Heart left ventricle (tissue), 16 donors: ENCODE results near the gene NDUFB5. TPM values are rescaled to one million over a fixed set of nuclear protein-coding genes. Genes with fewer than 3 reads are reported as not detected.

Source experiments
- ATAC-seq, 4 donors: fragments of 200-7000 bp; cut with Tn5 transposase; one replicate each; pipeline ENCODE4 v1.9.1; 2020 to 2022; ENCODE audit warnings: moderate library complexity in 4 of 4, mild to moderate bottlenecking in 3 of 4, moderate number of reproducible peaks in 1 of 4
- DNase-seq, 5 donors: peaks; one replicate each; pipeline ENCODE4 v3.0.0-alpha.2; 2020
- H3K27ac ChIP-seq, 12 donors: fragments of 200-600 bp; sonication (generic) in 4 of 12; one replicate each; pipeline versions ENCODE4 v1.5.0 to v1.8.0; 2016 to 2022; ENCODE audit warnings: mild to moderate bottlenecking in 2 of 12
- H3K27me3 ChIP-seq, 9 donors: fragments of 200-600 bp; sonication (generic) in 2 of 9; one replicate each; pipeline versions ENCODE4 v1.5.1 to v1.8.0; 2016 to 2022; ENCODE audit warnings: mild to moderate bottlenecking in 3 of 9
- H3K36me3 ChIP-seq, 9 donors: fragments of 200-600 bp; sonication (generic) in 2 of 9; one replicate each; pipeline versions ENCODE4 v1.5.0 to v1.8.0; 2018 to 2022; ENCODE audit warnings: mild to moderate bottlenecking in 2 of 9
- H3K4me1 ChIP-seq, 12 donors: fragments of 200-600 bp; sonication (generic) in 4 of 12; one replicate each; pipeline versions ENCODE4 v1.5.0 to v1.8.0; 2016 to 2022; ENCODE audit warnings: mild to moderate bottlenecking in 3 of 12
- H3K4me3 ChIP-seq, 12 donors: fragments of 200-600 bp; sonication (generic) in 4 of 12; one replicate each; pipeline versions ENCODE4 v1.5.0 to v1.8.0; 2017 to 2022; ENCODE audit warnings: mild to moderate bottlenecking in 9 of 12, moderate library complexity in 4 of 12
- H3K9me3 ChIP-seq, 12 donors: fragments of 200-600 bp; sonication (generic) in 4 of 12; one replicate each; pipeline versions ENCODE4 v1.5.0 to v1.8.0; 2016 to 2022; ENCODE audit warnings: mild to moderate bottlenecking in 1 of 12
- POLR2A ChIP-seq, 2 donors: fragments of 450-650 bp; IDR thresholded peaks; one replicate each; pipeline ENCODE4 v1.6.1; 2017; ENCODE audit warnings: antibody characterized with exemption in 2 of 2, mild to moderate bottlenecking in 2 of 2, moderate library complexity in 2 of 2
- WGBS, 4 donors: extraction: QIAGEN DNeasy Blood & Tissue Kit in 2 of 4; methylation state at CpG; one replicate each; pipeline versions ENCODE4 v1.1.5 to v1.1.7; 2013 to 2018; 5-methylcytosine and 5-hydroxymethylcytosine counted together
- intact Hi-C, 10 donors: fragments of 100-400 bp; cut with DNase I; formaldehyde crosslinking; loops; one replicate each; pipeline versions ENCODE4 v1.11.1 to v1.14.2; 2022
- polyA plus RNA-seq, 2 donors: library from polyadenylated mRNA; stranded (reverse); fragments of 200-250 nt; gene quantifications; one replicate each; pipeline ENCODE4 v1.2.3, GENCODE V29; 2013
- total RNA-seq, 9 donors: library from RNA; depleted of rRNA in 2 of 9; stranded (reverse); fragments of >200 nt in 2 of 9; fragmentation: NEBNext Ultra II Directional in 3 of 9; extraction: Animal tissue kit (Norgen Biotek cat#: 25700) in 3 of 9; gene quantifications; one replicate each; pipeline versions ENCODE4 v1.1.0 to v1.2.4, GENCODE V29; 2016 to 2023
- TF ChIP-seq, protein P1 (sequence below), 12 donors: fragments of 200-600 bp; sonication (generic) in 4 of 12; IDR thresholded peaks; one replicate each; pipeline versions ENCODE4 v1.5.0 to v1.8.0; 2018 to 2022; ENCODE audit warnings: antibody characterized with exemption in 12 of 12, mild to moderate bottlenecking in 5 of 12
- donor health status: ischemic (EF 13 %, LVEDD 7.1; RV severe dilation, severe dysfunction).
- donor health status: healthy with polysubstance abuse.
- donor health status: DM: no; HTN: yes; CAD: no.
- donor health status: DM: no; HTN: no; CAD: no.
- donor health status: ischemic (EF 25% LVEDD 6.9; RV normal size, moderate dysfunction).
- donor health status: ischemic (EF 25% LVEDD 5.7; RV mildly dilated, moderate dysfunction).
- donor health status: healthy.
- donor health status: DM: yes; HTN: yes; CAD: no.
- donor health status: ischemic (EF 35%, LVEDD 5.7; RV mildly dilated, moderate dysfunction).
- donor health status: nonischemic (EF 11% LVEDD 7.7; RV severe dilation, severe dysfunction).
- donor health status: DM: yes; HTN: yes; CAD: no.
- donor health status: PGD.
- donor health status: ischemic (EF 29% LVEDD 5.4; RV normal size, mild dysfunction).
- donor health status: nonischemic (EF 23%, LVEDD 6.1; RV moderate dilation, normal function).

The NDUFB5 gene
- total and polyA plus RNA-seq, 11 donors, result 138 to 383 (median 317) TPM

DNA sequence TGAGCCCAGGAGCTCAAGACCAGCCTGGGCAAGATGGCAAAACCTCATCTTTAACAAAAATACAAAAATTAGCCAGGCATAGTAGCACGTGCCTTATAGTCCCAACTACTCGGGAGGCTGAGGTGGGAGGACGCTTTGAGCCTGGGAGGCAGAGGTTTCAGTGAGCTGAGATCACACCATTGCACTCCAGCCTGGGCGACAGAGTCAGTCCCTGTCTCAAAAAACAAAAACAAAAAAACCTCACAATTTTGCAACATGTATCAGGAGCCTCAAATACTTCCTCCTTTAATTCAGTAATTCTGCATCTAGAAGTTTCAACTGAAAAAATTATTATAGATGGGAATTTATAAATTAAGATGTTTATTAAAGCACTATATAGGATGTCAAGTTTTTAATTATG, 1.3 kb upstream of the NDUFB5 start:
- Histone ChIP-seq H3K4me1 (peaks cover 4 to 43% (median 30%) of the 10 kb centered on the region in 12 donors), H3K4me3 (peak overlapping the region in 10 of 12 donors; percentile 66 to 94 (median 80)), H3K27me3 (no peaks in the 10 kb centered on the region), H3K36me3 (peaks cover 0 to 64% (median 50%) of the 10 kb centered on the region in 9 donors), H3K27ac (no peak overlapping the region), H3K9me3 (no peaks in the 10 kb centered on the region)
- intact Hi-C loops, result no loop called here
- ATAC-seq, result no peak
- DNase-seq, result no peak
- no peak for TF ChIP-seq POLR2A (IDR thresholded peaks at IDR 0.05)
- TF ChIP-seq, protein P1, sequence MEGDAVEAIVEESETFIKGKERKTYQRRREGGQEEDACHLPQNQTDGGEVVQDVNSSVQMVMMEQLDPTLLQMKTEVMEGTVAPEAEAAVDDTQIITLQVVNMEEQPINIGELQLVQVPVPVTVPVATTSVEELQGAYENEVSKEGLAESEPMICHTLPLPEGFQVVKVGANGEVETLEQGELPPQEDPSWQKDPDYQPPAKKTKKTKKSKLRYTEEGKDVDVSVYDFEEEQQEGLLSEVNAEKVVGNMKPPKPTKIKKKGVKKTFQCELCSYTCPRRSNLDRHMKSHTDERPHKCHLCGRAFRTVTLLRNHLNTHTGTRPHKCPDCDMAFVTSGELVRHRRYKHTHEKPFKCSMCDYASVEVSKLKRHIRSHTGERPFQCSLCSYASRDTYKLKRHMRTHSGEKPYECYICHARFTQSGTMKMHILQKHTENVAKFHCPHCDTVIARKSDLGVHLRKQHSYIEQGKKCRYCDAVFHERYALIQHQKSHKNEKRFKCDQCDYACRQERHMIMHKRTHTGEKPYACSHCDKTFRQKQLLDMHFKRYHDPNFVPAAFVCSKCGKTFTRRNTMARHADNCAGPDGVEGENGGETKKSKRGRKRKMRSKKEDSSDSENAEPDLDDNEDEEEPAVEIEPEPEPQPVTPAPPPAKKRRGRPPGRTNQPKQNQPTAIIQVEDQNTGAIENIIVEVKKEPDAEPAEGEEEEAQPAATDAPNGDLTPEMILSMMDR (IDR thresholded peaks at IDR 0.05), result no peak
- 69 to 79% (median 74%) methylated on average over 4 of the region's 4 CpGs for WGBS, 4 donors

DNA sequence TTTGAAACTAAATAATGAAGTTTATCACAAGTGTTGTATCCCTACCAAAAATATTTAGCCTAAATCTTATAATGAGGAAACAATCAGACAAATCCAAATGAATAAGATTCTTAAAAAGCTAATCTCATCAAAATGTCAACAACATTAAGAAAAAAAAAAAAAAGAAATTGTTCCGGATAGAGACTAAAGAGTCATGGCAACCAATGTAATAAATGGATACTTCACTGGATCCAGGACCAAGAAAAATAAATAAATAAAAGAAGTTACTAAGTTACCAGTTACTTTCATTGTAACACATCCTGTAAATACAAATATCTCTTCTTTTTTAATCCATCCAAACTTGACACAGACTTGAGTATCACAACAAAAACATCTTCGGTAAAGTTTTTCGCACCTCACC, 763 bp upstream of the NDUFB5 start:
- Histone ChIP-seq H3K4me1 (peaks cover 4 to 46% (median 30%) of the 10 kb centered on the region in 12 donors), H3K9me3 (no peaks in the 10 kb centered on the region), H3K27me3 (no peaks in the 10 kb centered on the region), H3K4me3 (peak overlapping the region; percentile 66 to 94 (median 80)), H3K36me3 (peaks cover 0 to 61% (median 50%) of the 10 kb centered on the region in 9 donors), H3K27ac (peak overlapping the region in 11 of 12 donors; percentile 87 to 98 (median 95))
- ATAC-seq, result no peak
- intact Hi-C loops, result loop anchor here in 1 of 10 donors (2.0 kb wide), 1 partner anchor 41 kb away; the partner anchor contains the start of gene ACTL6A
- no peak for DNase-seq
- 1 to 2% (median 1%) methylated on average over 3 of the region's 3 CpGs for WGBS, 4 donors
- TF ChIP-seq POLR2A (IDR thresholded peaks at IDR 0.05), result no peak
- TF ChIP-seq, protein P1 (IDR thresholded peaks at IDR 0.05), result no peak

DNA sequence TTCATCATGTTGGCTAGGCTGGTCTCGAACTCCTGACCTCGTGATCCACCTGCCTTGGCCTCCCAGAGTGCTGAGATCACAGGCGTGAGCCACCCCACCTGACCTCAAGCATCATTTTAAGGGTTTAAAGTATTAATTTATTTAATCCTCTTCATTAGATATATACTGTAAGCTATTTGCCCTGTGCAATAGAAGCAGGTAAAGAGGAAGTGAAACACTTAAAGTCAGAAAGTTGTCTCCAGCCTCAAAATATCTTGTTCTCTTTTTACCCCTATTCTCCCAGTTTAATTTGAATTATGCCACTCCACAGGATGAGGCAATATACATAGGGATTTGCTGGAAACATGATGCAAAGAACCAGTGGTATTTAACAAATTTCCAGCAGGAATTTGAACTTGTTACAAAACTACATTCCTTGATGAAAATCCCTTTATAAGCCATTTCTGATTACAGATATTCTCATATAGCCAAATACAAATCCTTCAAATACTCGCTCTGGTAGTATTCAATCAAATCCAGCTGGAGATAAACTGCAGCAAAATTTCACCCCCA, 2.0 kb downstream of the NDUFB5 start:
- no peak for DNase-seq
- Histone ChIP-seq H3K27ac (no peak overlapping the region), H3K4me3 (no peak overlapping the region), H3K4me1 (peaks cover 4 to 65% (median 36%) of the 10 kb centered on the region in 12 donors), H3K36me3 (peaks cover 0 to 50% (median 23%) of the 10 kb centered on the region in 9 donors), H3K9me3 (no peaks in the 10 kb centered on the region), H3K27me3 (no peaks in the 10 kb centered on the region)
- TF ChIP-seq, protein P1 (IDR thresholded peaks at IDR 0.05), result no peak
- no peak for TF ChIP-seq POLR2A (IDR thresholded peaks at IDR 0.05)
- ATAC-seq, result no peak
- intact Hi-C loops, result no loop called here
- WGBS, 4 donors, result 85 to 93% (median 90%) methylated on average over 4 of the region's 4 CpGs

DNA sequence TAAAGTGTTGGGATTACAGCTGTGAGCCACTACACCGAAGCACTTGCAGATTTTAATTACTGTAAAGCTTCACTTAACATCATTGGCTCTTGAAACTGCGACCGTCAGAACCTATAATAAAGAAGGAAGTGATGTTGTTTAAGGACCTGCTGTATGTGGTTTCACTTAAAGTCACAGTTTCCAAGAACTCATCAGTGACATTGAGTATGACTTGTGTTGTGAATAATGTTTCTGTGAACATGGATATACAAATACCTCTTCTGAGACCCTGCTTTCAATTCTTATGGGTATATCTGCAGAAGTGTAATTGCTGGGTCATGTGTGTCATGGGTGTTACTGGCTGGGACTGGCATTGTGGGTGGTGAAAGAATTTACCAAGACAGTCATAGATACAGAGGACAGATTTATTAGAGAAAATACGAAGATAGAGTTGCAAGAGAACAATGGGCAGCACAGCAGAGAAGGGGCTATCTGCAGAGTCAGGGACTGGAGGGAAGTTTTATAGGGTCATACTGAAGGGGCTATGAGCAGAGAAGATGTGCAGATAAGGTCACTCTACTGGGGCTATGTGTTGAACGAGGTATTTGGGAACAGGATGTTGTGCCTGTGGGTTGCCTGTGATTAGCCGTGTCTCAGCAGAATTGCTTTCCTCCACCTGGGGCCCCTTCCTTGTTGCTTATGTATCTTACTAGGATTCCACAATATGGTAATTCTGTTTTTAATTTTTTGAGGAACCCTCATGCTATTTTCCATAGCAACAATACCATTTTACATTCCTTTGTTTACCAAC, 4.5 kb downstream of the NDUFB5 start:
- Histone ChIP-seq H3K4me3 (no peak overlapping the region), H3K27ac (peak overlapping the region in 1 of 12 donors; percentile 73), H3K9me3 (no peaks in the 10 kb centered on the region), H3K36me3 (peaks cover 0 to 50% (median 15%) of the 10 kb centered on the region in 9 donors), H3K27me3 (no peaks in the 10 kb centered on the region), H3K4me1 (peaks cover 0 to 58% (median 33%) of the 10 kb centered on the region in 12 donors)
- intact Hi-C loops, result no loop called here
- no peak for TF ChIP-seq POLR2A (IDR thresholded peaks at IDR 0.05)
- TF ChIP-seq, protein P1 (IDR thresholded peaks at IDR 0.05), result no peak
- ATAC-seq (no peak), DNase-seq (no peak)
- 52 to 59% (median 56%) methylated on average over 6 of the region's 6 CpGs for WGBS, 4 donors
